Activated B cell treated with CpG ODN at 0.5 μM for 24 hours (primary cell): ENCODE data around the gene CNTN4. TPM values are rescaled to one million over a fixed set of nuclear protein-coding genes. Genes with fewer than 3 reads are reported as not detected.
"Not testable (repeated sequence)": the region's sequence is repeated elsewhere in the genome, so short reads cannot be mapped to it uniquely, and the experiment has no call there.

Experiments used
- ATAC-seq: fragments of 200-7000 bp; cut with Tn5 transposase; one replicate; pipeline ENCODE4 v1.10.0; 2021; ENCODE audit warnings: low read depth, mild to moderate bottlenecking, moderate library complexity
- CTCF ChIA-PET: fragments of 350-600 bp; sonication (Branson Sonifier 250); formaldehyde crosslinking; loops from one replicate; lab custom pipeline; 2021; ENCODE audit warnings: antibody characterized with exemption; lab: Charles Lee
- POLR2A ChIA-PET: fragments of 350-600 bp; sonication (Branson Sonifier 250); formaldehyde crosslinking; loops from one replicate; lab custom pipeline; 2021; ENCODE audit warnings: antibody characterized with exemption; lab: Charles Lee
- DNase-seq: peaks from one replicate; pipeline ENCODE4 v3.0.0; 2022
- H3K27ac Mint-ChIP-seq: one replicate; pipeline ENCODE4 v1.8.0; 2020; ENCODE audit warnings: mixed read lengths
- H3K27me3 Mint-ChIP-seq: one replicate; pipeline ENCODE4 v1.8.0; 2021; ENCODE audit warnings: mixed read lengths
- H3K36me3 Mint-ChIP-seq: one replicate; pipeline ENCODE4 v1.8.0; 2021; ENCODE audit warnings: low read depth, mixed read lengths
- H3K4me1 Mint-ChIP-seq: one replicate; pipeline ENCODE4 v1.8.0; 2021; ENCODE audit warnings: mixed read lengths
- H3K4me3 Mint-ChIP-seq: one replicate; pipeline ENCODE4 v1.8.0; 2020; ENCODE audit warnings: mild to moderate bottlenecking, mixed read lengths
- H3K9me3 Mint-ChIP-seq: one replicate; pipeline ENCODE4 v1.8.0; 2020; ENCODE audit warnings: mixed read lengths
- intact Hi-C: fragments of 100-400 bp; cut with micrococcal nuclease; formaldehyde crosslinking; loops from one replicate; pipeline ENCODE4 v1.15.1; 2024
- total RNA-seq: library from RNA; stranded (reverse); gene quantifications from 2 replicates; pipeline ENCODE4 v1.2.3, GENCODE V29; 2022
- TF ChIP-seq, protein P1 (sequence below): fragments of 200-600 bp; IDR thresholded peaks from one replicate; pipeline ENCODE4 v1.8.0; 2022; ENCODE audit warnings: antibody characterized with exemption, mild to moderate bottlenecking

The CNTN4 gene
- total RNA-seq, 1 donor from 2014 or later, result not detected

DNA sequence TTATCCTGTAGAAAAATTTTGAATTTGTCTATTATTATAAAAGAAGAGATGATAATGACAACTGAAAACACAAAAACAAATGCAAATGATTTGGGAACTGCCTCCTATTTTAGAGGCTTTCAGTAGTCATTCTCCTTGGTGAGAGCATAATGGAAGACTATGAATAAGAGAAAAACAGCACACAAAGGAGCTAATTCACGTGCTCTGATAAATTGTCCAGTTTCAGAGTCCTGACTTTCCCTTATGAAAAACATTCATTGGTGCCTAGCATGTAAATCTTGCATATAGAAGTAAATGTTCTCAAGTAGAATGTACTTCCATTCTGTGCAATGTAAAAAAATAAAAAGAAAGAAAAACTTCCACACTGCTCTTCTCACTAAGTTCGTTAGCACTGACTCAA, 805.4 kb downstream of the CNTN4 start:
- Mint-ChIP-seq H3K4me3 (no peak overlapping the region), H3K36me3 (no peaks in the 10 kb centered on the region), H3K4me1 (no peaks in the 10 kb centered on the region), H3K27me3 (no peaks in the 10 kb centered on the region), H3K27ac (no peak overlapping the region), H3K9me3 (peaks cover 4% of the 10 kb centered on the region)
- ChIA-PET POLR2A (no interaction called here), CTCF (no interaction called here)
- intact Hi-C loops, result no loop called here
- ATAC-seq (no peak), DNase-seq (no peak)
- TF ChIP-seq, protein P1, sequence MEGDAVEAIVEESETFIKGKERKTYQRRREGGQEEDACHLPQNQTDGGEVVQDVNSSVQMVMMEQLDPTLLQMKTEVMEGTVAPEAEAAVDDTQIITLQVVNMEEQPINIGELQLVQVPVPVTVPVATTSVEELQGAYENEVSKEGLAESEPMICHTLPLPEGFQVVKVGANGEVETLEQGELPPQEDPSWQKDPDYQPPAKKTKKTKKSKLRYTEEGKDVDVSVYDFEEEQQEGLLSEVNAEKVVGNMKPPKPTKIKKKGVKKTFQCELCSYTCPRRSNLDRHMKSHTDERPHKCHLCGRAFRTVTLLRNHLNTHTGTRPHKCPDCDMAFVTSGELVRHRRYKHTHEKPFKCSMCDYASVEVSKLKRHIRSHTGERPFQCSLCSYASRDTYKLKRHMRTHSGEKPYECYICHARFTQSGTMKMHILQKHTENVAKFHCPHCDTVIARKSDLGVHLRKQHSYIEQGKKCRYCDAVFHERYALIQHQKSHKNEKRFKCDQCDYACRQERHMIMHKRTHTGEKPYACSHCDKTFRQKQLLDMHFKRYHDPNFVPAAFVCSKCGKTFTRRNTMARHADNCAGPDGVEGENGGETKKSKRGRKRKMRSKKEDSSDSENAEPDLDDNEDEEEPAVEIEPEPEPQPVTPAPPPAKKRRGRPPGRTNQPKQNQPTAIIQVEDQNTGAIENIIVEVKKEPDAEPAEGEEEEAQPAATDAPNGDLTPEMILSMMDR, result no peak

DNA sequence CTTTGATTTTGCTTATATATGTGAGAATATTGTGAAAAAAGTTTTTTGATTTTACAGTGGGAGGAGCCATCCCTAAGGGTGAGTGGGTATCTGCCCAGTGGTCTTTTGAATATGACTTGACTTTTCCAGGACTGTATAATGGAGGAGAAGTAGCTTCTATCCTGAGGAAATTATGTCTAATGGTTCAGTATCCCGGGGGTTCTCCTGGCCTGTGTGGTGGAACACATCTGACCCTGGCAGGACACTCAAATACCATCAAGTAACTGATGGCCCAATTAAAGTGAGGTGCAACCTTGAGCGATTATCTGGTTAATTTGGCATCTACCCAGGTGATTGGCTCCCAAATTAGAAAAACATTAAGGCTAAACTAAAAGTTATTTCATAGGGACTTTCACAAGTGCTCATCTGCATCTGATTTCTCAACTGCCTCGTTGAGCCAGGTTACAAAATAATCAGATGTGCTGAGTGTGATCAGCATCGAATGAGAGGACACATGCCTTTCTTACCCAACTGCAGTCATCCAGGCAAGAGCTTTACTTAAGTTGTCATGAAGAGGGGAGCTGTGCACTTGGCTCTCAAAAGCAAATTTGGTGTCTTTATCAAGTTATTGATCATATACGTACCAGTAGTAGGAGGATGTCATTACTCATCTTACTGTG, 810.2 kb downstream of the CNTN4 start:
- DNase-seq (no peak), ATAC-seq (no peak)
- intact Hi-C loops, result no loop called here
- peaks cover 4% of the 10 kb centered on the region for H3K9me3 Mint-ChIP-seq
- CTCF ChIA-PET, result no interaction called here
- no peak overlapping the region for H3K27ac Mint-ChIP-seq
- no peaks in the 10 kb centered on the region for H3K4me1 Mint-ChIP-seq
- H3K4me3 Mint-ChIP-seq, result no peak overlapping the region
- no peaks in the 10 kb centered on the region for H3K36me3 Mint-ChIP-seq
- no peaks in the 10 kb centered on the region for H3K27me3 Mint-ChIP-seq
- POLR2A ChIA-PET, result no interaction called here
- TF ChIP-seq, protein P1, result no peak

DNA sequence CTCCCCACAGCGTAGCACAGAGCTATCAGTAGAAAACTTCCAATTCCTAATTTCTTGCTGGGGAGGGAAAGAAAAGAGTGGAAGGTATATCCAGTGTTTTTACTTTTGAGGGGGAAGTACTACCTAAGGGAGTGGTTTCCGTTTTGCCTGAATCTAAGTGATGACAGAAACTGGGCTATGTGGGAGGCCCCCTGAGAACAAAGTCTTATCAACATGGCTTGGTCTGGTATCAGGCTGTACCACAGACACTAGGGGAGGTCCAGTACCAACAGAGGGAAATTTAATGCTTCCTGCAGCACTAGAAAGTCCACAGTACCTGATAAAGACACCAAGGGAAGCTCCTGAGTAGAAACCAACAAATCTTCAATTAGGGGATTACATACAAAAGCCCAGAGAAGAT, 812.3 kb downstream of the CNTN4 start:
- TF ChIP-seq, protein P1, result no peak
- H3K4me3 Mint-ChIP-seq, result no peak overlapping the region
- no peaks in the 10 kb centered on the region for H3K36me3 Mint-ChIP-seq
- H3K4me1 Mint-ChIP-seq, result no peaks in the 10 kb centered on the region
- peaks cover under 1% of the 10 kb centered on the region for H3K9me3 Mint-ChIP-seq
- no peak for ATAC-seq
- ChIA-PET POLR2A (no interaction called here), CTCF (no interaction called here)
- DNase-seq, result no peak
- H3K27ac Mint-ChIP-seq, result no peak overlapping the region
- intact Hi-C loops, result no loop called here
- H3K27me3 Mint-ChIP-seq, result no peaks in the 10 kb centered on the region

DNA sequence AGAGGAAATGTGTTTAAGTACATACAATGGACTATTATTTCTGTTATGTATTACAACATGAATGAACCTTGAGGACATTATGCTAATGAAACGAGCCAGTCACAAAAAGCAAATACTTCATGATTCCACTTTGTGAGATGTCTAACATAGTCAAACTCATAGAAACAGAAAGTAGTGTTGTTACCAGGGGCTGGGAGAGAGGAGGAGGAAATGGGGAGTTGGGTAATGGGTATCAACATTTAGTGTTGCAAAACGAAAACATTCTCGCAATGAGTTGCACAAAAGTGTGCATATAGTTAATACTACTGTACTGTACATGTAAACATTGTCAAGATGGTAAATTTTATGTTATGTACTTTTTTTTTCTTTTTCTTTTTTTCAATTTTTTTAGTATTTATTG, 817.2 kb downstream of the CNTN4 start:
- Mint-ChIP-seq H3K27me3 (no peaks in the 10 kb centered on the region), H3K4me3 (no peak overlapping the region), H3K9me3 (no peaks in the 10 kb centered on the region), H3K27ac (no peak overlapping the region), H3K36me3 (no peaks in the 10 kb centered on the region), H3K4me1 (no peaks in the 10 kb centered on the region)
- no peak for ATAC-seq
- TF ChIP-seq, protein P1, result no peak
- no peak for DNase-seq
- ChIA-PET CTCF (no interaction called here), POLR2A (no interaction called here)
- intact Hi-C loops, result no loop called here

DNA sequence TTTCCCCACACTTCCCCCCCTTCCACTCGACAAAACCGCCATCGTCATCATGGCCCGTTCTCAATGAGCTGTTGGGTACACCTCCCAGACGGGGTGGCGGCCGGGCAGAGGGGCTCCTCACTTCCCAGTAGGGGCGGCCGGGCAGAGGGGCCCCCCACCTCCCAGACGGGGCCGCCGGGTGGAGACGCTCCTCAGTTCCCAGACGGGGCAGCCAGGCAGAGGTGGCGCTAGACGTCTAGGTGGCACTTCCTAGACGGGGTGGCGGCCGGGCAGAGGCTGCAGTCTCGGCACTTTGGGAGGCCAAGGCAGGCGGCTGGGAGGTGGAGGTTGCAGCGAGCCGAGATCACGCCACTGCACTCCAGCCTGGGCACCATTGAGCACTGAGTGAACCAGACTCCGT, 818.0 kb downstream of the CNTN4 start:
- intact Hi-C loops, DNase-seq, ATAC-seq, H3K4me1 Mint-ChIP-seq, H3K27ac Mint-ChIP-seq, POLR2A ChIA-PET, H3K36me3 Mint-ChIP-seq, H3K27me3 Mint-ChIP-seq, CTCF ChIA-PET, H3K4me3 Mint-ChIP-seq, H3K9me3 Mint-ChIP-seq: not testable (repeated sequence)

DNA sequence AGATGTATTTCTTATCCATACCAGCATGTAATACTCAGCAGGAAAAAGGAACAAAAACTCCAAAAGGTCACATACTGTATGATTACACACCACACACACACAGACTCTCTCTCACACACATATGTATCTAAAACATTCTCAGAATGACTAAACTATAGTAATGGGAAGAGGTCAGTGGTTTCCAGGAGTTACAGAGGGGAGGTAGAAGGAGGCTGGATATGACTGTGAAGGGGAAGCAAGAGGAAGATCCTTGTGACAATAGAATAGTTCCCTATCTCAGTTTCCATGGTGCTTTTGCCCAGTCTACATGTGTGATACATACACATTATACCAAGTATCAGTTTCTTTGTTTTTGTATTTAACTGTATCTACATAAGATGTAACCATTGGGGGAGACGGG, 821.4 kb downstream of the CNTN4 start:
- intact Hi-C loops, result loop anchor here (5.0 to 10.0 kb wide), 3 partner anchors 205 to 1838 kb away; partner anchors contain the start of gene TRNT1
- ChIA-PET POLR2A (no interaction called here), CTCF (no interaction called here)
- no peak overlapping the region for H3K4me3 Mint-ChIP-seq
- no peaks in the 10 kb centered on the region for H3K27me3 Mint-ChIP-seq
- TF ChIP-seq, protein P1, result no peak
- no peaks in the 10 kb centered on the region for H3K36me3 Mint-ChIP-seq
- H3K27ac Mint-ChIP-seq, result no peak overlapping the region
- DNase-seq (no peak), ATAC-seq (no peak)
- peaks cover 2% of the 10 kb centered on the region for H3K4me1 Mint-ChIP-seq
- H3K9me3 Mint-ChIP-seq, result no peaks in the 10 kb centered on the region
